ENCODE results near the gene SLC22A14.

The SLC22A14 gene

DNA sequence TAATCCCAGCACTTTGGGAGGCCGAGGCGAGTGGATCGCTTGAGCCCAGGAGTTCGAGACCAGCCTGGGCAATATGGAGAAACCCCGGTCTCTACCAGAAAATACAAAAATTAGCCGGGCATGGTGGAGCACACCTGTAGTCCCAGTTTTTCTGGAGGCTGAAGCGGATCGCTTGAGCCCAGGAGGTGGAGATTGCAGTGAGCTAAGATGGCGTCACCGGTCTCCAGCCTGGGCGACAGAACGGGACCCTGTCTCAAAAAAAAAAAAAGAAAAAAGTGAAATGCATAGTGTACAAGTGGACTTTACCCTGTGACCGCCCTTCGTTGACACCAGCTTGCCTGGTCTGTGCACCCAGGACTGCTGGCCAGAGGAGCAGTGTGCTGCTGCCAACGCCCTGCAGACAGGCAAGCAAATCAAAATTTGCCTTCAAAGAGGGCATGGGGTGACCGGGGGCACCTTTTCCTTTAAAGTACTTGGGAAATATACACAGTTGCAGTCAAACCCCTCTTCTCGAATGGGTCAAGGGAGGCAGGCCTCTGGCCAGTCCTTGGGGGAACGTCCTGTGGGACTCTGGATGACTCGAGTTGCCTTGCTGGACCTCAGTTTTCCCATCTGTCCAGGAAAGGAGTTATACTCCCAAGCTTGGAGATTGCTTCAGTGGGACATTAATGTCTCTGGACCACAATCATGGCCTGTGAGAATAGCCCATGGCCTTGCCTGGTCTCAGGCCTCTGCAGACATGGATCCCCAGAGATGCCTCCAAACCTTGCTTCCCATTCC lies 65.5 kb downstream of the SLC22A14 start:
- no peak for DNase-seq

DNA sequence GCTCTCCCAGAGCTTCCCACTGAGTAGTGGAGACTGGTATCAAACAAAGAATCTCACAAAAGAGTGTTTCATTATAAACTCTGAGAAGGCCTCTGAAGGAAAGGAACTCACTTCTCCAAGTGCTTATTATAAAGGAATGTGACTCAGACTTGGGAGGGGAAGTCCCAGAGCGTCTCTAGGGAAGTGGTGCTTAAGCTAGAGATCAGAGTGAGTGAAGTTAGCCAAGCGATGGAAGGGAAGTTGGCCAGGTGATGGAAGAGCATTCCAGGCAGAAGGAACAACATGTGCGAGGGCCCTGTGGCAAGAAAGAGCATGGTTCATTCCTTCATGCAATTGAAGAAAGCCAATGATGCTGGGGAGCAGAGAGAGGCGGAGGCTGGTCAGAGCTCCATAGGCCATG lies 66.8 kb downstream of the SLC22A14 start:
- no peak for DNase-seq

DNA sequence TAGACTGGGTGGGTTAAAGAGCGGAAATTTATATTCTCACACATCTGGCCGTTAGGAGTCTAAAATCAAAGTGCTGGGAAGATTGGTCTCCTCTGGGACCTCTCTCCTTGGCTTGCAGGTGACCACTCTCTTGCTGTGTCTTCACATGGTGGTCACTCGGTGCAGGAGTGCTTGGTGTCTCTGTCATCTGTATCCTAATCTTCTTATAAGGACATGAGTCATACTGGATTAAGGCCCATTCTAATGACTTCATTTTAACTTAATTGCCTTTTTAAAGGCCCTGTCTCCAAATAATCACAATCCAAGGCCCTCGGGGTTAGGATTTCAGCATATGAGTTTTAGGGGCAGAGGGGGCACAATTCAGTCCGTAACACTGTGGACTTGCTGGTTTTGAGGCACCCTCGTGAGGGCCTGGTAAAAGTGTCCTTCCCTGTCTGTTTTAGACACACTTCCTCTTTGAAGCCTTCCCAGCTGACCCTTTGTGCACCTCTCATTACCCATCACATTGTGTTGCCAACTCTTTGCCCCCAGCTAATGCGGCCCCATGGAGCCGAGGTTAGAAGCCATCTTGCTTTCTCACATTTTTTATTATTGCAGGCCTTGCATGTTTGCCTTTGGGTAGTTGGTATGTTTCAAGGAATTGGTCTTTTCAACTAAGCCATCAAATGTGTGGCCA lies 67.7 kb downstream of the SLC22A14 start:
- DNase-seq, result no peak

DNA sequence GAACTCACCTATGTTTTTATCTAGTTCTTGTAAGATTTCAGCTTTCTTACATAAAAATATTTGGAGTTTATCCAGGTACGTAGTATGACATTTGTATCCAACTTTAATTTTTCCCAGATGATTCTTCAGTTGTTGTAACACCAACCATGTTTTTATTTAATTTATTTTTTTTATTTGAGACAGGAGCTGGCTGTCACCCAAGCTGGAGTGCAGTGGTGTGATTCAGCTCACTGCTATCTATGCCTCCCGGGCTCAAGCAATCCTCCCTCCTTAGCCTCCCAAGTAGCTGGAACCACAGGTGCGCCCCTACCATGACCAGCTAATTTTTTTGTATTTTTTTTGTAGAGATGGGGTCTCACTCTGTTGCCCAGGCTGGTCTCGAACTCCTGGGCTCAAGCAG lies 71.1 kb downstream of the SLC22A14 start:
- DNase-seq, result no peak

DNA sequence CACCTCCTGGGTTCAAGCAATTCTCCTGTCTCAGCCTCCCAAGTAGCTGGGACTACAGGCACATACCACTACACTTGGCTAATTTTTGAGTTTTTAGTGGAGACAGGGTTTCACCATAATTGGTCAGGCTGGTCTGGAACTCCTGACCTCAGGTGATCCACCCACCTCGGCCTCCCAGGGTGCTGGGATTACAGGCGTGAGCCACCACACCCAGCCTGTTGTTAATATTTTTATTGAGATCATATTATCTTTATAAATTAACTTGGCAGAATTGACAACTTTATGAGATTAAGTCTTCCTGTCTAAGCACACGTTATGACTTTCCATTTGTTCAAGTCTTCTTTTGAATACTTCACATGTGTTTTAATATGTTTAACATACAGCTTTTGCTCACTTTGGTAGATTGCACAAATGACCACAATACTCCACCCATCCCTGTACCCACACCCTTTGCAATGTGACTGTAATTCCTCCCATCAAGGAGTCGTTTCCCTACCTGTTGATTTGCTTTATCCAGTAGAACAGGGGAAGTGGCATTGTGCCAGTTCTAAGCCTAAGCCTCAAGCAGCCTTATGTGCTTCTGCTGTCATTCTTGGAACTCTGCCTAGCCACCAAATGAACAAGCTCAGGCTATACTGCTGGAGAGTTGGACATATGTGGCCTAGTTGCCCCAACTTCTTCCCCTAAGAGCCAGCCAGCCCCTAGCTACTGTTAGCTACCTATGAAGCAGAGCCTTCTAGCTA lies 72.7 kb downstream of the SLC22A14 start:
- no peak for DNase-seq

DNA sequence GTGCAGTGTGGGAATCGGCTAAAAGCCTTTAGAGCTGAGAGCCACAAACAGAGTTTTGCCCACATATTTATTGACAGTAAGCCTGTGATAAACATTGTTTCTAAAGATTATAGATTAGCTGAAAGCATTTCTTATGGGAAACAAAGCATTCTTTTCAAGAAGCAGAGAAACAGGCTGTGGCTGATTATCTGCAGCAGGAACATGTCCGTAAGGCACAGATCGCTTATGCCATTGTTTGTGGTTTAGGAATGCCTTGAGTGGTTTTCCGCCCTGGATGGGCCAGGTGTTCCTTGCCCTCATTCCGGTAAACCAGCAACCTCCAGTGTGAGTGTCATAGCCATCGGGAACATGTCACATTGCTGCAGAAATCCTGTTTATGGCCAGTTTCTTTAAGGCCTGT lies 76.9 kb downstream of the SLC22A14 start:
- no peak for DNase-seq

DNA sequence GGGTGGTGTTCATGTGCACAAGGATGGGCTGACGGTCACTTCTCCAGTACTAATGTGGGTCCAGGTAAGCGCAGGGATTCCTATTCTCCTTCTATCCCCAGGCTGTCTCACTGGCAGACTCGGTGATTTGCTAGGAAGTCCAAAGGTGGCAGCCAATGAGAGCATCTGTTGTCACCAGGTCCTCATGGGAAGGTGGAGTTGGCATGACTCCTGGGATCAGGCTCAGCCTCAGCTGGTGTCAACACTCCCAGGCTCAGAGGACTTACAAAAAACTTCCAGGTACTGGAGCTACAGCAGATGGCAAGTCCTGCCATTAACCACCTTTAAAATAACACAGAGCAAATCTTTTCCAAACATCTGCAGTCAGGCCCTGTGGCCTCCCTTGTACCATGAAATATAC lies 78.3 kb downstream of the SLC22A14 start:
- no peak for DNase-seq

DNA sequence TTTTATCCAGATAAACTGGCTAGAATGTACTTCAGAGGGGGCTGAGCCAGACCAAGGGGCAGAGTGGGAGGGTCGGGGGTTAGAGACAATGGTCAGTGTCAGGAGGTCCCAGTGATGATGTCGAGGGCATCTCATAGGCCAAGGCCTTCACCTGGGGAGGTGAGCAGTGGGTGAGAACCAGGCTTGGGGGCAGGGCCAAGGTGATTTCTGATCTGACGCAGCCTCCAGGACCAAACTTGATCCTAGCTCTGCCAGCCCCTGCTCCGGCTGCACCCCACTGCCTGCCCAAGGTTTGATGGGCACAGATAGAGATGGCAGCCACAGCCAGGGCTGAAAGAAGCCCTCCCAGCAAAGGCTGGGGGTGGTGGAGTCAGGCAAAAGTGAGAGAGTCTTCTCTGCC lies 79.4 kb downstream of the SLC22A14 start:
- DNase-seq, result no peak

DNA sequence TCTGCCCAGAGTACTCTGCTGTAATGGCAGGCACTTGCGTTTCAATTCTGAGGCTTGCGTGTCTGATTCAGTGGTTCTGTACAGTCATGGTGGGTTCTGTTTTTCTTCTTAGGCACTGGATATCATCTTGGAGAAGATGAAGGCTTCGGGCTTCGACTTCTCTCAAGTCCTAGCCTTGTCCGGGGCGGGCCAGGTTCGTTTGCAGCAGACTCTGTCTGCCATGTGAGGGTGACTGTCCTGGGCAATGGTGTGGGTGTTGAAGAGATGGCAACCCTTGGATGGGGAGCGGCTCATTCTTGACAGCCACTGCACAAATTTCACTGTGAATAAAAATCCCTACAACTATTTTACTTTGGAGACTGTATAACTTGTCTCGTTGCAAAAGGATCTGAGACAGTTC lies 80.7 kb downstream of the SLC22A14 start:
- no peak for DNase-seq

DNA sequence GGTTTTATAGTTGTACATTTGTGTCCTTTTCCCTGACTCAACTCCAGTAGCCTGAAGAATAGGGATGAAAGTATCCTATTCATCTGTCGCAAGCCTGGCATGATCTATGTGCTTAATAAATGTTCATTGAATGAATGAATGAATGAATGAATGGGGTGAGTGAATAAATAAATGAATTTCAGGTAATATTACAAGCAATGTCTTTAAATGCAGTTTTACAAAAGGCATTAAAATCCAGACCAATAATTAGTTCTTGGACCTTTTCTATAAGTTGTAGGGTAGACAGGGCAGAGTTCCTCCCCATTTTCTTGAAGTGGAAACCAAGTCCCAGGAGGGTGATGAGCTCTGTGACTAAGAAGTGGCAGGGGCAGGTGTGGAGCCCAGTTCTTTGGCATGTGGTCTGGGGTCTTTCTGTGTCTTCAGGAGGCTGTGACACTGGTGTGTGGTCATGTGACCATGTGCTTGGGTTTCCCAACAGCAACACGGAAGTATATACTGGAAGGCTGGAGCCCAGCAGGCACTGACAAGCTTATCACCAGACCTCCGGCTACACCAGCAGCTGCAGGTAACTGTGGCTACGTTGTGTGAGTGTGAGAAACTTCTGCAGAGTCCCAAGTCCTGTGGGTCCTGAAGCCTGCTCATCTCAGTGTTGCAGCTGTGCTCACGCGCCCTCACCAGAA lies 82.8 kb downstream of the SLC22A14 start:
- DNase-seq, result no peak

DNA sequence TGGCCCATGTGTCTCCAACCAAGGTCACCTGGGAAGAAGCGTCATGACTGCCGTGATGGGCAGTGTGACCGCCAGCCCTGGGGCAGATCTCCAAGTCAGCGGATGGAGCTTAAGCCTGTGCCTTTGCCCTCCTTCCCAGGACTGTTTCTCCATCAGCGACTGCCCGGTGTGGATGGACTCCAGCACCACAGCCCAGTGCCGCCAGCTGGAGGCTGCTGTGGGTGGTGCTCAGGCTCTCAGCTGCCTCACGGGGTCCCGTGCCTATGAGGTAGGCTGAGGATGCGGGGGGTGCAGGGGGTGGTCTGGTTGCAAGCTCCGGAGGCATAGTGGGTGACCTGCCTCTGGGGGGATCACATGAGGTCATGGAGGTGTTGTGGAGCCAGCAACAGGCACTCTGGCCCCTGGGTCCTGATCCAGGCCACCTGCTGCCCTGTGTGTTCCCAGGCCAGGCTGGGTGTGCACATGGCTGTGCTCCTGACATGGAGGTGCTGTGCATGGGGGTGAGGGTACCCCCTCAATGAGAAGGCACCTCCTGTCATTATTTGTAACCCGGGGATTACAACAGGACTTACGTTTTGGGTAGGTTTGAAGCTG lies 83.5 kb downstream of the SLC22A14 start:
- no peak for DNase-seq

DNA sequence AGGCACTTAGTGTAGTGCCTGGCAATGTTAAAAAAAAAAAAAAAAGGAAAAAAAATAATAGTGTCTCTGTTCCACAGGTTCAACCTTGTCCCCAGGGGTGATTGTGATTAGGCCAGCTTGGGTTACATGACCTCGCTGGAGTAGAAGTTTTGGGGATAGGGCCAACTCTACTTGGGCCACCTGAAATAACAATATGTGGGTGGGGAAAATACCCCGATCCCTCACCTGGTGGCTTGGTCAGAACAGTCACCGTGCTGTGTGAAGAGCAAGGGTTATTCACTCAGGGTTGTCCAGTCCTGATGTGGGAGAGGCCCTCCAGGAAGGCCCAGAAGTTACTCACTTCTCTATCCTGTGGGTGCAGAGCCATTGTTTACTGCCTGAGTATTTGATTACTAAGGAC lies 84.0 kb downstream of the SLC22A14 start:
- no peak for DNase-seq

DNA sequence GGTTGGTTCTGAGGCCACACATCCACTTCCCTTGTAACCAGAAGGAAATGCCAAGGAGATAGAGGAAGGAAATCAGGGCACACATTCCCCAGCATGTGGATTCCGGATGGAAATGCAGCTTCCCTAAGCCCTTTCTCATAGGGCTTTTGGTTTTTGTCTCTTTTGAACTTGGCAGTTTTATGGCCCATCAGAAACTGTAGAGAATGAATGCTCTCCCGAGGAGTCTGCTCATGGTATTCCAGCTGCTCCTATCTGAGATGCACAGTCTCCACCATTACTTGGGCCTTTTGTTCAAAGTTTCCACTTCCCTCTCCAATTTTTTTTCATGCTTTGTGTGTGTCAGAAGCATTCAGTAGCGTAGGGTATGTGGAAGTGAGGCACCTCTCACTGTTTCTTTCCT lies 85.7 kb downstream of the SLC22A14 start:
- no peak for DNase-seq
